Femur (tissue), 1 donor: ENCODE data around the gene FUOM.

Experiments used
- DNase-seq: peaks from one replicate; pipeline ENCODE4 v3.0.0-alpha.2; 2017

FUOM gene, protein sequence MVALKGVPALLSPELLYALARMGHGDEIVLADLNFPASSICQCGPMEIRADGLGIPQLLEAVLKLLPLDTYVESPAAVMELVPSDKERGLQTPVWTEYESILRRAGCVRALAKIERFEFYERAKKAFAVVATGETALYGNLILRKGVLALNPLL

DNA sequence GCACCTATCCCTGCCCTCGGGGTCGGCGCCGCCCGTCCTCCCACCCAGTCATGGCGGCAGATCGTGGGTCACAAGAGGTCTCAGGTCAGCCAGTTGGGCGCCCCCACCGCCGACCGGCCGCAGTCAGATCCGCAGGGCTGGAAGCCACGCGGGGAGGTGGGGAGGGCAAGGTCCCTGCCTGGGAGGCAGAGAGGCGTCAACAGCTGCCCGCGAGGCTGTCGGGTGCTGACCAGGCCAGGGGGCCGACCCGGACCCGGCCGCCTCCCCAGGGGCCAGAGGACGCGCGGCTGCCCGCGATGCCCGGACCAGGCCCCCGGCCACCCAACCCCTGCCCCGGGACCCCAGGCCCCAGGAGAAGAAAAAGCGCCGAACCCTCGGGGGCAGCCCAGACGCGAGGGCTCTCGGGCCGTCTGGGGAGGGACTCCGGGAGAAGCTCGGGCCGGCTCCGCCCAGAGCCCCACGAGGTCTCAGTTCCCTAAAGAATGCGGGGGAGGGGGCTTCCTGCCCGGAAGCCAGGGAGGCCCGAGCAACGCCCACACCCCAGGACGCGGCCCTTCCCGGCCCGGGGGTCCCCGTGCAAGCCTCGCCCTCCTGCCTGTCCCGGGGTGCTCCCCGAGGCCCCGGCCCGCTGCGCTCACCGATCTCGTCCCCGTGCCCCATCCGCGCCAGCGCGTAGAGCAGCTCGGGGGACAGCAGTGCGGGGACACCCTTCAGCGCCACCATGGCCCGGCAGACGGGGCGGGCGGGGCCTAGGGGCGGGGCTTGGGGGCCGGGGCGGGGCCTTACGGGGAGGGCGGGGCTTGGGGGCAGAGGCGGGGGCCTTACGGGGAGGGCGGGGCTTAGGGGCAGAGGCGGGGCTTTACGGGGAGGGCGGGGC lies at the start of gene FUOM:
FUOM (minus strand) TSS at position 735 of the 877 bp plus-strand sequence; CDS start at position 723, 12 bp downstream.
- peak; percentile 65 for DNase-seq

DNA sequence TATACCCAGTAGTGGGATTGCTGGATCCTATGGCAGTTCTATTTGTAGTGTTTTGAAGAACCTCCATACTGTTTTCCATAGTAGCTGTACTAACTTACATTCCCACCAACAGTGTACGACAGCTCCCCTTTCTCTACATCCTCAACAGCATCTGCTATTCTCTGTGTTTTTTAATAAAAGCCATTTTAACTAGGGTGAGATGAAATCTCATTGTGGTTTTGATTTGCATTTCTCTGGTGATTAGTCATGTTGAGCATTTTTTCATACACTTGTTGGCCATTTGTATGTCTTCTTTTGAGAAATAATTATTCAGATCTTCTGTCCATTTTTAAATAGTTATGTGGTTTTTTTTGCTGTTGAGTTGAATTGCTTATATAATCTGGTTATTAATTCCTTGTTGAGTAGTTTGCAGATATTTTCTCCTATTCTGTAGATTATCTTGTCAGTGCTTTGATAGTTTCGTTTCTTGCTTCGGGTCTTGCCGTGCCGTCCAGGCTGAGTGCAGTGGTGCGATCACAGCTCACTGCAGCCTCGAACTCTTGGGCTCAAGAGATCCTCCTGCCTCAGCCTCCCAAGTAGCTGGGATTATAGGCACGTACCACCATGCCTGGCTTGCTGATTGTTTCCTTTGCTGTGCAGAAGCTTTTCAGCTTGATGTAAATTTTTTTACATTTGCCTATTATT lies 48.2 kb upstream of the FUOM start:
- DNase-seq: no peak

DNA sequence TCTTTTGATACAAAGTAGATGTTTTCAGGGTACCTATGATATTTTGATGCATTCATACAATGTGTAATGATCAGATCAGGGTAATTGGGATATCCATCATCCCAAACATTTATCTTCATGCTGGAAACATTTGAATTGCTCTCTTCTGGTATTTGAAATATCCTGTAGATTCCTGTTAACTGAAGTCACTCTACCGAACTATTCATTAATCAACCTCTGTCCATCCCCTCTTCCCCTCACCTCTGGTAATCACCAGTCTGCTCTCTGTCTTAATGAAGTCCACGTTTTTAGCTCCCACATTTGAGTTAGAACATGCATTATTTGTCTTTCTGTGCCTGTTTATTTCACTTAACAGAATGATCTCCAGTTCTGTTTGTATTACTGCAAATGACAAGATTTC lies 47.5 kb upstream of the FUOM start:
- DNase-seq: no peak

DNA sequence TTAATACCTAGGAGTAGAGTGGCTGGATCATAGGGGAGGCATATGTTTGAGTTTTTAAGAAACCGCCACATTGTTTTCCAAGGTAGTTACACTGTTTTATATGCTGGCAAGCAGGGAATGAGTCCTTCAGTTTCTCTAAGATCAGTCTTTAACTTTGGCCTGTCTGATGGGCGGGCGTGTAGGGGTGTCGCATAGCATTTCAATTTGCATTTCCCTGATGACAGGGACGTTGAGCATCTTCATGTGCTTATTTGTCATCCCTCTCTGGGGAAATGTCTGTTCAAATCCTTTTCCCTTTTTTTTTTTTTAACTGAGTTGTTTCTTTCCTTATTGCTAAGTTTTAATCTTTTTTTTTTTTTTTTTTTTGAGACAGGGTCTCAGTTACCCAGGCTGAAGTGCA lies 46.0 kb upstream of the FUOM start:
- DNase-seq: no peak

DNA sequence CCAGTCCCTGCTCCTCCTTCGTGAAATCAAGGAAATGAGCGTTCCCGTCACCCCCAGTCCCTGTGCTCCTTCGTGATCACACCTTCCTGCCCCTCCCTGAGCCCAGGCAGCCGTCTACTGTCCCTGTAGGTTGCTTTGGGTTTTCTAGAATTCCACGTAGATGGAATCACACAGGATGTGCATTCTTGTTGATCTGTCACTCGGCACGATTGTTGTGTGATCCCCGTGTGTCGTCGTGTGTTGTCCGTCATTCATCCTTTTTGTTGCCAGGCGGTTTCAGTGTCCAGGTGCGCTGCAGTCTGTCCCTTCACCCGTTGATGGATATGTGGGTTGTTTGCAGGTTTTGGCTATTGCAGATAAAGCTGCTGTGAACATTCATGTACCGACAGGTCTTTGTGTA lies 45.5 kb upstream of the FUOM start:
- no peak for DNase-seq

DNA sequence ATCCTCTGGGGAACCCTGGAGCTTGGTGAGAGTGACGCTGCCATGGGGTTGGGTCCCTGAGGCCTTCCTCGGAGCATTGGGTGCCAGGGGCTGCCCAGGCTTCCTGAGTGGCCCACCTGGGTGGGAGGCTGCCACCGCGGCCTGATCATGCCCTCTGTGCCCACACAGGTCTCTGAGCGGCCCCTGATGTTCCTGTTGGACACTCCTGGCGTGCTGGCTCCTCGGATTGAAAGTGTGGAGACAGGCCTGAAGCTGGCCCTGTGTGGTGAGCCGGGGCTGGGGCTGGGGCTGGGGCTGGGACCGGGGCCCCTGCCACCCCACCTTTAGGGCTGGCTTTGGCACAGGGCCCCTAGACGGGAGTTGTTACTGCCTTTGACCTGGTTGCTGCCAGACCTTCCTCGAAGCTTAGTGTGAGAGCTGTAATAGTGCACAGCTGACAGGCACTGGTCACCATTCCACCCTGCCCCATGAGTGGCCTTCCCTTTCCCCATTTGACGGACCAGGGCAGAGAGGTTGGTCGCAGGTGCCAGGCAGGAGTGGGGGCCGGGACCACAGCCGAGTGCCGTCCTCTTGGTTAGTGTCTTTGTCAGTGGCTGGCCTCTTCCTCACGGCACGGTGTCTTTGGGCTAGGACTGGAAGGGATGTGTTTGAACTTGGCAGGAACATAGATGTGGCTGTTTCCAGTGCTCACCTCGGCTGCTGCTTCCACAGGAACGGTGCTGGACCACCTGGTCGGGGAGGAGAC lies 44.3 kb upstream of the FUOM start:
- no peak for DNase-seq

DNA sequence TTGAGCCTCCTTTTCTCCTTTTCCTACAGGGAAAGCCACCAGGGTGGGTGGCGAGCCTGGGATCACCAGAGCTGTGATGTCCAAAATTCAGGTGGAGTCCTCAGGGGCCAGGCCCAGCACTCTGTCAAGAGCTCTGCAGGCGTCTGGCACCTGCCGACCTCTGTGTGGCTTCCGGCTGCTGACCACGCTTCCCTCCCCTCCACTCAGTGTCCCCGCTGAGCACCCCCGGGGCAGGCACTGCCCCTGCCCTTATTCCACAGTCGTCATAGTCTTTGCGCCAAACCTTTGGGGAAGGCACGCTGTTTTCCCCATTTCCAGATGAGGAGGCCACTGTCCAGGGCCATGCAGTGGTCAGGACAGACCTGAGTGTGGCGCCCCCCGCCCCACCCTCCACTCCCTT lies 43.7 kb upstream of the FUOM start:
- DNase-seq: no peak

DNA sequence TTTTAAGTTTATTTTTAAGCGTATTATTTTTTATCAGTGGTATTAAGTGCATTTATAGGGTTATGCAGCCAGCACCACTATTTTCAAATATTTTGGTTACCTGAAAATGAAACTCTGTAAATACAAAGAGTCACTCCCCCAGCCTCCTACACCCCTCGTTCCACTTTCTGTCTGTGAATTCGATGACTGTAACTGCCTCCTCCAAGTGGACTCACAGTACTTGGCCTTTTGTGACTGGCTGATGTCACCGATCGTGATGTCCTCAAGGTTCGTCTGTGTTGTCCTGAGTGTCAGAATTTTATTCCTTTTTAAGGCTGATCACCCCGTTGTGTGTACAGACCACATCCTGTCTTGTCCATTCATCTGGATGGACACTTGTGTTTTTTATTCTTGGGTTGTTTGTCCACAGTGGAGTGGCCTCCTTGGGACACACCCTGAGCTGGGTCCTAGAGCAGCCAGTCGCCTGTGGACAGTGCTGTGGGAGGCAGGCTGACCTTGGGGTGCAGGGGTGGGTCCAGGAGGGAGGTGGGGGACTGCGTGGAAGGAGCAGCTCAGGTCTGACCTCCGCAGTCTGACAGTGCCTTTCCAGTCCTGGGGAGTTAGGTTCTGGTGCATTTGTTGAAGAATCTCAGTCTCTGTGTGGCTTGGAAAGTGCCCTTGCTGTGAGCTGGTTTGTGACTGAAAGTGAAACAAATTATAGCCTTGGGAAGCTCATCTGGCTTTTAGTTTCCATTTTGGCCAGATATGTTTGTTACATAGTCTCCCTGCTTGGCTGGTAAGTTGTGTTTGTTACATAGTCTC lies 43.0 kb upstream of the FUOM start:
- no peak for DNase-seq

DNA sequence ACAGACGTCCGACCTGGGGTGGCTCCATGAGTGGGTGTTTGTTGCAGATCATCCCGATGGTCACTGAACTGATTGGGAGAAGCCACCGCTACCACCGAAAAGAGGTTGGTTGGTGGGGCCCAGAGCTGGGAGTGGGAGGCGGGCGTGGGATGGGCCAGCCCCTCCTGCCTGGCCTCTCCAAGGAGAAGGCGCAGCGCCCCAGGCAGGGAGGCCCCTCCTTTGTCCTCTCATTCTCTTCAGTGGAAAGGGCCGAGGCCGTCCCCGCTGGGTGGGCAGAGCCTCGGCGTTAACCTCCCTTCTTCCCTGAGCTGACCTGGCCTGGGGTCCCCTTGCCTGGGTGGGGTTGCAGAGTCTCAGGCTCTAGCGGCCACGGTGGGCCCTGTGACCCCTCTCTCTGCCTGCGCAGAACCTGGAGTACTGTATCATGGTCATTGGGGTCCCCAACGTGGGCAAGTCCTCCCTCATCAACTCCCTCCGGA lies 41.3 kb upstream of the FUOM start:
- DNase-seq: no peak

DNA sequence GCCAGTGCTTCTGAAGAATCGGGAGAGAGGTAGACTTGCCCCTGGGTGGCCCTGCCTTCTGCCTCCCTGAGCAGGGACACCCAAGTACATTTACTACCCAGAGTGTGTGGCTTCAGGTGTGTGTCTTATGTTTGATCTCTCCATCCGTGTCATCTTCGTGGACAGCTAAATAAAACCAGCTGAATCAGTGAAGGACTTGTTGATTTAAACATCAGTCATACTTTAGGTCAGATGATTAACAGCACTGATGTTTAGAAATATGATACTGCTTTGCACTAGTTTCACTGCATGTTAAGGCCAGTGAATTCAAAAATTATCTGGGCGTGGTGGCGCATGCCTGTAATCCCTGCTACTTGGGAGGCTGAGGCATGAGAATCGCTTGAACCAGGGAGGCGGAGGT lies 40.1 kb upstream of the FUOM start:
- DNase-seq: no peak

DNA sequence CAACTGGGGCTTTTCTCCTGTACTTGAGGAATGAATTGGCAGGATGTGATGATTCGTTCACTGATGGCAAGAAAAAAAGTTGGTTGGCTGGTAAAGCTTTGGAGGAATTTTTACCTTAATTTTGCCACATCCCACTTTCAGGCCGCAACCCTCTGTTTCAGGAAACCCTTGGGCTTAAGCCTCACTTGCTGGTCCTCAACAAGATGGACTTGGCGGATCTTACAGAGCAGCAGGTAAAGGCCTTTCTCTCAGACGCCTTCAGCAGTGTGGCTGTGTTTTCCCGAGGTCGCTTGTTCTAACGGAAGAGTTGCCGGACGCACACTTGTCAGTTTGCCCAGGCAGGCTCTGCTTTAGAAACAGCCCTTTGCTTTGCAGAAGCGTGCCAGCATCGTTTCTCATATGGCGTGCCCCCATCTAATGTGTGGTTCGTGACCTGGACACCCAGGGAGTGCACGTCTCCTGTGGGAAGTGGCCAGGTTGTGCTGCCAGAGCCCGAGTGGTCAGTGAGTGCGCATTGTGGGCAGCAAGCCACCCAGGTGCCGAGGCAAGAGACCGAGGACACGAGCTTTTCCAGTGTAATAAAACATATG lies 38.3 kb upstream of the FUOM start:
- DNase-seq: no peak

DNA sequence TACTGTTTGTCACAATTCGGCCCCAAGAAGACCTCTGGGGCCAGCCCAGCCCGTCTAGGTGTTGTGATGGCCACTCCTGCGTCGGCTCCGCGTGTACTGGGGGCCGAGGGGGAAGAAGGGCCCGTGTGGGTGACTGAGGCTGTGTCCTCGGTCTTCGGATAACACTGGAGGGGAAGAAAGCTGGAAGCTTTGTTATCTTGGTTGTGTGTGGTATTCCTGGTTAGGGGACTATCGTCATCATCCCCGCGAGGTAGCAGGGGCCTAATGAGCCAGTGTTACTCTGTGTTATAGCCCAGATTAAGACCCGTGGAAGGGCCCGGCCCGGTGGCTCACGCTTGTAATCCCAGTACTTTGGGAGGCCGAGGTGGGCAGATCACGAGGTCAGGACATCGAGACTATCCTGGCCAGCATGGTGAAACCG lies 37.0 kb upstream of the FUOM start:
- DNase-seq: no peak

DNA sequence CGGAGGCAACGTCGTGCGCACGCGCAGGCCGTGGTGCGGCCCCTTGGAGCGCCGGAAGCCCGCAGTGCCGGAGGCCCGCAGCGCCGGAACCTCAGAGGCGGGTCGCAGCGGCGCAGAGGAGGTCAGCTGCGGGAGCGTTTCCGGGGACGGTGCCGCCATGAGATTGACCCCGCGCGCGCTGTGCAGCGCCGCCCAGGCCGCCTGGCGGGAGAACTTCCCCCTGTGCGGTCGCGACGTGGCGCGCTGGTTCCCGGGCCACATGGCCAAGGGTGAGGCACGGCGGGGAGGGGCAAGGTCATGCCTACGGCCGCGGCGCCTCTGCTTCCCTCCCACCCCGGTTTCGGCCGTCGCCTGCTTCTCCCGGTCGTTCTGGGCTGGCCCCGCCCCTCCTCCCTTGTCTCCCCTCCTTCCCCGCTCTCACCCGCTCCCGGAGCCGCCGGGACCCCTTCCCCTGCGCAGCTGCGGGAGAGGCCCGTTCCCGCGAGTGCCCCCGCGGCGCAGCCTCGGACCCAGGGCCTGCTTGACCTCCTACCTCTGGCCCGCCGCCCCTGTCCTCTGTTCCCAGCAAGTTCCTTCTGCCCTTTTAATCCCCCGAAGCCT lies 36.3 kb upstream of the FUOM start, which contains the start of gene MTG1:
MTG1 (plus strand) TSS at position 94 of the 600 bp plus-strand sequence; CDS start at position 158, 64 bp downstream.
- peak; percentile 96 for DNase-seq

DNA sequence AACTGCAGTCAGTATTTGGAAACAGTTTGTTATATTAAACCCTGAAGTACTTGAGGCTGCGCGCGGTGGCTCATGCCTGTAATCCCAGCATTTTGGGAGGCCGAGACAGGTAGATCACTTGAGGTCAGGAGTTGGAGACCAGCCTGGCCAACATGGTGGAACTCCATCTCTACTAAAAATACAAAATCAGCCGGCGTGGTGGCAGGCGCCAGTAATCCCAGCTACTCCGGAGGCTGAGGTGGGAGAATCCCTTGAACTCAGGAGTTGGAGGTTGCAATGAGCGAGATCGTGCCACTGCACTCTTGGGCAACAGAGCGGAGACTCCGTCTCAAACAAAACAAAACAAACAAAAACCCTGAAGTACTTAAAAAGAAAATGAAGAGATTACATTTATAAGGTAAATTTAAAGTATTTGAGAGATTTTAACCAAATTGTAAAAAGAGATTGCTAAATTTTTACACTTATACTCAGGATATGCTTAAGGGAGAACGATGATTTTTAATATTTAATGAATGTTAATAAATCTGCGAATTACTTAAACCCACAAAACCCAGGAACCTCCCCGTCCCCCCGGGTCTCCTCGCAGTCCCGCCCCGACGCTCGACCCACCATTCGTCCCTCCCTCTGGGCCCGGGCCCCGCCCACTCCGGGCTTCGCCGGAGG lies 35.7 kb upstream of the FUOM start:
- DNase-seq: no peak

DNA sequence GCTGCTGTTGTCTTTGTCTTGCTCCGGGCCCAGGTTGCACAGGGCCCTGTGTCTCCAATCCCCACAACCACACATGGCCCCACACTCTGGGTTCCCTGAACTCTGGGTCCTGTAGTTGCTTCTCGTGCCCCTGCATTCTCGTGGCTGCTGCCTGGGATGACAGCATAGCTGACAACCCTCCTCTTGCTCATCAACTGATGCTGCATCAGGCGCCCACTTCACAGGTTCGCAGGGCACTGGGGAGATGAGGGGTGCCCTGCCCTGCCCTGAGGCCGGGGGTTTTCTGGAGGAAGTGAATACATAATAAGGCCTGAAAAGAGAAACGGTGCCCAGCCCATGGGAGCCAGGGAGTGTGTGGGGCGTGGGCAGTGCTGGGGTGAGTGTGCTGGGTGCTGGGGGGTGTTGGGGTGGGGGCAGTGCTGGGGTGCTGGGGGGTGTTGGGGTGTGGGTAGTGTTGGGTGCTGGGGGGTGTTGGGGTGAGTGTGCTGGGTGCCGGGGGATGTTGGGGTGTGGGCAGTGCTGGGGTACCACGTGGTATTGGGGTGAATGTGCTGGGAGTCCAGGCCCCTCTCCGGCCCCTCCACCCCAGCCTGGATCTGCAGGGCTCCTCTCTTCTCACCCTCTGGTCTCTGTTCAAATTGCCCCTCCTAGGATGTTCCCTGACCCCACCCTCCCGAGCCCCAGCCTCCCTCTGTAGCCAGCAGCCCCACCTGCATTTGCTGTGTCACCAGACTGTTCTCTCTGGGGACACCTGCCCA lies 34.1 kb upstream of the FUOM start:
- no peak for DNase-seq

DNA sequence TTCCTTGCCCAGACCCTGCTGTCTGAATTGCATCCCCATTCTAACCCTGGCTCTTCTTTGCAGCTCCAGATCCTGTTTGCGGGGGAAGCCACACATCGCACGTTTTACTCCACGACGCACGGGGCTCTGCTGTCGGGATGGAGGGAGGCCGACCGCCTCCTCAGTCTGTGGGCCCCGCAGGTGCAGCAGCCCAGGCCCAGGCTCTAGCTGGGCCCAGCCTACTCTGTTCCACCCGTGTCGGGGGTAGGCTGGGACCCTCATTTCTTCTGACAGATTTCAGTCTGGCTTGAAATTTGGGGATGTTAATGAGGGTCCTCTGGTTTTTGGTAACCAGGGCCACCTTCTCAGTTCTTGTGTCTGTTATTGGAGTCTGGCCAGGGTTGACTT lies 33.4 kb upstream of the FUOM start:
- no peak for DNase-seq

DNA sequence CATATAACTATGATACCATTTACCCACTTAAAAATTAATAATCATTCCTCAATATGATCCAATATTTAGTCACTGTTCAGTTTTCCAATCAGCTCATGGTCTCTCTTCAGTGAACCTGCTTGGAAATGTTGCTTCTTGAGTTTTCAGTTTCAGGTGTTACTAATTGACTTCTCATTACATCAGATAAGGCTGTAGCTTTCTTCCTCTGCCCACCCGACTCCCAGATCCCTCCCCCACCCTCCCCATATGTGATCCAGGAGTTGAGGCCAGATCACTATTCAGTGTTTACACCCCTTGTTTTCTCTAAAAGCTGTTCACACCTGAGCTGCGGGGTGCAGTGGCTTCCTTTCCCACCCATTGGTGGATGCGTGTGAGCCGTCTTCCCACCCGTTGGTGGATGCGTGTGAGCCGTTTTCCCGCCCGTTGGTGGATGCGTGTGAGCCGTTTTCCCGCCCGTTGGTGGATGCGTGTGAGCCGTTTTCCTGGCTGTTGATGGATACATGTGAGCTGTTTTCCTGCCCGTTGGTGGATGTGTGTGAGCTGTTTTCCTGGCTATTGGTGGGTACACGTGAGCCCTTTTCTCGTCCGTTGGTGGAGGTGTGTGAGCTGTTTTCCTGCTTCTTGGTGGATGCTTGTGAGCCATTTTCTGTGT lies 32.9 kb upstream of the FUOM start:
- DNase-seq: no peak

DNA sequence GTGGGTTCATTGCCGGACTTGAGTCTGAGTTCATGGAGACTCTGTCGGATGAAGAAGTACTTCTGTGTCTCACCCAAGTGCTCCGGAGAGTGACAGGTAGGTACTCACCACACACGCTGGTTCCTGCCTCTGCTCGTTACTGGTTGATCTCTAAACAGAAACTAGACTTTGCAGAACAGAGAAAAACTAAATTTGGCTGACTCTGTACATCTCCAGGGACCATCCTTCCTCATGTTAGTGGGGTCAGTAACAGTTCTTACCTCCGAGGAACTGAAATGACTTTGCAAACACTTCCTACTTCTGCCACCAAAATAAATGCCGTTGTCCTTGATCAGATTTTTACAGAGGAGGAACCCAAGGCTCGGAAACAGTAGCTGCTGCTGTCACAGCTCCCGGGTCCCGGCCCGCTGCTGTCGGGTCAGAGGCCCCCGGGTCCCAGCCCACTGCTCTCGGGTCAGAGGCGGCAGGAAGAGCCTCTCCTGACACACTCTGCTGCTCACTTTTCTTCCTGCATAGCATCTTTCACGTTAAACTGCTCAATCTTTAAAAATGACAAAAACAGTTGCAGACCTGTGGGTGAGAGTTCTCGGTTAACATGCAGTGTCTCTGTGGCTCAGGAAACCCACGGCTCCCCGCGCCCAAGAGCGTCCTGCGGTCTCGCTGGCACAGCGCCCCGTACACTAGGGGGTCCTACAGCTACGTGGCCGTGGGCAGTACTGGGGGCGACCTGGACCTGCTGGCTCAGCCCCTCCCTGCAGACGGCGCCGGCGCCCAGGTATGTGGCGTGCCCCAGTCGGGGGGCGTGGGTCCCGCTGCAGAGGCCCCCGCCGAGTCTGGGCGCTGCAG lies 31.4 kb upstream of the FUOM start:
- DNase-seq: no peak
